ENCODE results near the gene ZG16.

ZG16 gene

GRCh38 chr16:29824589-29825144 is 46.6 kb downstream of the ZG16 start:
- DNase-seq (ENCODE audit: low read depth in 2 of 2) = no peak

DNA sequence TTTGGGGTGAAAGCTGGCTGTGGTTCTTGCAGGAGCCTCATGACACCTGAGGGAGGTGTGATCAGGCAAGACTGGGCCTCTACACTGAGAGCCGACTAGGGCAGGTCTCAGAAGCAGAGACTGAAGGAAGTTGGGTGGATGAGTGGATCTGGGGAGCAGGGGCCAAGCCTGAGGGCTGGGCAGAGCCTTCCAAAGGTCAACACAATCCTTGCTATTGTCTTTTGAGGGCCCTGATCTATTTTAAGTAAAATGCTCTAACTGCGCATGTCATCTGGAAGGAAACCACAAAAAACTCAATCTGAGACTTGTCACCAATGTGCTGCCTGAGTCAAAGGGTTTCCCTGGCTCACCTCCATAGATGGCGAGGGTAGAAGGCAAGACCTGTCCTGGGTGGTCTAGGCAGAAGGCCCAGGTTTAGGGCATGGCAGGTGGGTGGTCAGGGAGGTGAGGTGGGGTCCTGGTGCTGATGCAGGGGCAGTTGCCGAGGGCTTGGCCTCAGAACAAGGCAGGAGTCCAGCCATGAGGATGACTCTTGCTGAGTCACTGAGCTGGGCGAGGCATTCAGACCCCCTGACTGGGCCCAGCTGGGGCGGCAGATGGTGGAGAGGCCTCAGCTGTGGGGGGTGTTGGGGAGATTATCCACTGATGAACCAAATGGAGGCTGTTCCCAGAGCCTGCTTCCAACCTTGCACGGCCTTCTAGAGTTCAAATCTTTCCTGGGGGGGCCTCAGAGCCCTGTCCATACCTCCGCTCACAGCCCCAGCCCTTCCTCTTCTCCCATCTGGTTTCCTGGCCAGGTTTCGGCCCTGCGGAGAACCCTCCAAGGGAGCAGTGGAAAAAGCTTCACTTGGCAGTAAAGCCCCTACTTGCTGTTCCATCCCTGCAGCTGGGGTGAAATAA is 47.3 kb downstream of the ZG16 start:
- no peak for DNase-seq (ENCODE audit: low read depth in 2 of 2)

DNA sequence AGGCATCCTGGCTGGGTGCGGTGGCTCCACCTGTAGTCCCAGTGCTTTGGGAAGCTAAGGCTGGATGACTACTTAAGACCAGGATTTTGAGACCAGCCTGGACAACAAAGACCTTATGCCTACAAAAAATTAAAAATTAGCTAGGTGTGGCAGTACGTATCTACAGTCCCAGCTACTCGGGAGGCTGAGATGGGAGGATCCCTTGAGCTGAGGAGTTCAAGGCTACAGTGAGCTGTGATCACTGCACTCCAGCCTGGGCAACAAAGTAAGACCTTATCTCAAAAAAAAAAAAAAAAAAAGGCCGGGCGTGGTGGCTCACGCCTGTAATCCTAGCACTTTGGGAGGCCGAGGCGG is 48.3 kb downstream of the ZG16 start:
- no peak for DNase-seq (ENCODE audit: low read depth in 2 of 2)

GRCh38 chr16:29830774-29831173 is 52.7 kb downstream of the ZG16 start:
- no peak for DNase-seq (ENCODE audit: low read depth in 2 of 2)

DNA sequence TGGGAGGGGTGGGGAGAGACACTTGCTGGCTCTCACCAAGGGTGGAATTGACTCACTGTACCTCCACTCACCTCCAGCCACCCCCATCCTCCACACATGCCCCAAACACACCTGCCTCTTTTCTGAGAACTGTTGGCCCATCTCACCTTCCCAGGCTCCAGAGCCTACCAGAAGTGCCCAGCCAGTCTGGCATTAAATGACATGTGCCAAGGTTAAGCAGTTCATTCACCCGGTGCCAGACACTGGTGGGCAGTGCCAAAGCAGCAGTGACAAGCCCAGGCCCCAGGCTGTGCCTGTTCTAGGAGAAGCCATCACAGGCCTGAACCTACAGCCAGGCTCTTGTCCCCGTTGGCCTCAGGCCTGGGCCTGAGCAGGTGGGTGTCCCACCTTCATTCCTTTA is 53.4 kb downstream of the ZG16 start:
- DNase-seq (ENCODE audit: low read depth in 2 of 2) = no peak
